NT2/D1 (cell line): ENCODE measurements around the gene TRIM5.

Experiments used
- SUZ12 ChIP-seq: IDR thresholded peaks from 2 replicates; pipeline ENCODE4 v1.6.1; 2011; ENCODE audit not compliant: insufficient read length, insufficient read depth; ENCODE audit errors: extremely low read depth
- YY1 ChIP-seq: IDR thresholded peaks from 2 replicates; pipeline ENCODE4 v1.6.1; 2011; ENCODE audit not compliant: insufficient read length, insufficient read depth

- TF ChIP-seq SUZ12 (no peak), YY1 (no peak)
Measured at GRCh38 chr11:5631417-5631816, 53.5 kb downstream of the TRIM5 start.
